ENCODE results near the gene RAB31.
"Not testable (repeated sequence)": the region's sequence is repeated elsewhere in the genome, so short reads cannot be mapped to it uniquely, and the experiment has no call there.

The RAB31 gene

GRCh38 chr18:9764011-9764481 lies 55.9 kb downstream of the RAB31 start:
- DNase-seq: no peak

GRCh38 chr18:9765501-9765900 lies 57.4 kb downstream of the RAB31 start:
- no peak for DNase-seq

DNA sequence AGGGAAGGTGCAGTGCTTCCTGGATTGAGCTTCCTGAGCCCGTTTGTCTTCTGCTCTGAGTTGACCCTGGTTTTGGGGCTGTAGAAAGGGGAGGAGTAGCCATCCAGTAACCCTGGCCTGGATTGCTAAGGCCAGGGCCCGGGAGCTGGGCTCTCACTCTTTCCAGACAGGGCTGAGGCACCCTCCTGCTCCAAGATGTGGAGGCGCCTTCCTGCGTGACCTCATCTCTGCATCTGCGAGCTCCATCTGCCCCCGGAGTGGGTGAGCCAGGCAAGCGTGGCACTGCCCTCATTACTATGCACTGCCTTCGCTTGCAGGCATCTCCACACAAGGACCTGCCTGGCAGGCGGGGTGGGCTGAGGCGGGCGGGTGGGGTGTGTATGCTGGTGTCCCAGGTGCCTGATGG lies 58.0 kb downstream of the RAB31 start:
- DNase-seq: no peak

GRCh38 chr18:9766740-9767139 lies 58.6 kb downstream of the RAB31 start:
- DNase-seq: no peak

- not testable (repeated sequence) for DNase-seq
Measured at GRCh38 chr18:9768071-9768691, 60.1 kb downstream of the RAB31 start.

GRCh38 chr18:9770111-9770510 lies 62.0 kb downstream of the RAB31 start:
- not testable (repeated sequence) for DNase-seq

DNA sequence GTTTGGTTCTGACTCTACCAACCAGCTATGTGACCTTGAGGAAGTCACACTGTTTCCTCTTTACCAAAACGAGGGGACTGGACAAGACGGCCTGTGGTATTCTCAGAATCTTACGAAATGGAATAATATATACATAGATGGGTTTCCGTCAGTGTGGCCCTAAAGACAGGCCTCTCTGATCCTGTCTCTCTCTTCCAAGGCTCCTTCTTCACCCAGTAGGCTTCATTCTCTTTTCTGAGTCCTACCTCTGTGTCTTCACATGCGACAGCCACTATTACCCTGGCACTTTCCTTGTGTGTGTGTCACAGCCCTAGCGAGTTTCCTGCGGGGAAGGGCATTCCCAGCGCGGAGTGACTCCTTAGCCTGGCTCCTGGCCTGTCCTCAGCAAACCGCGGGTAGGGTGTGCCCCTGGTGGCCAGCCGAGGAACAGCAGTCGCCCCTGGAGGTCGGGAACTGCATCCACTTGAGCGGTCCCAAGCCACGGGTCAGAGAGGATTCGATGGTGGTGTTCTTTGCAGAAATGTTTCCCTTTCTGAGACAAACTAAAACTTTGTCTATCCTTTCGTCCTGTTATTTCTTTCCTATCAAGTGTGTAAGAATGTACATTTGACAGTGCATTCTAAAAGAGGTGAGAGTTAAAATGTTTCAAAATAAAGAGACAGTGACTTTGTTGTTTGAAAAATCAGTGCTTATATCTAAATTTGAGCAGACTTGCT lies 63.3 kb downstream of the RAB31 start:
- peak; percentile 79 to 82 for DNase-seq

DNA sequence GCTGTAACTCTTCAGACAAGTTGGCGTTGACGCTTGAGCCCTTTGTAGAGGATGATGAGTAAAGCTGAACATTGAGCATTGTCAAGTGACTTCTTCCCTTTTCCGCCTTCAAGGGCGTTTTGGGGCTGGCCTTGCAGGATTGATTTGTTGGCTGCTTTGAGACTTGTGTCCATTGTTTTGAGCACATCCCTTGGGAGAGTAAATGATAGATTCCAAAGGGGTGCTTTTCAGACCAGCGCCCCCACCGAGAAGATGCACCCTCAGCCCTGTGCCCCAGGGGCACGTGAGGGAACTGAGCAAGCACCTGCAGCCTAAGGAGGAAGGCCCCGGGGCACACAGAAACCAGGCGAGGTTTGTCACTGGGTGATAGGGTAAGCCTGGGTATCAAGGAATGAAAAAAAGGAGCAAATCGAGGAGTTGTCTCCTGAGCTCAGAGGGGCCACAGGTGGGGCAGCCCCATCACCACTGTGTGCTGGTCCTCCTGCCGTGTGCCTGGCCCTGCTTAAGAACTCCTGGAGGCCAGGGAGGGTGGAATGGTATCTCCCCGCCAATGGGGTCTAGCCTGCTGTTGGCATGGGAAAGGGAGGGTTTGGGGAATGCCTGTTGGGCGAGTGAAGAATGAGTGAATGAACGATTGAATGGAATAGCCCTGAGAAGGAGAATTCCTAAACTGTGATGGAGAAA lies 64.0 kb downstream of the RAB31 start:
- no peak for DNase-seq

- no peak for DNase-seq
Measured at GRCh38 chr18:9772847-9773677, 65.0 kb downstream of the RAB31 start.

DNA sequence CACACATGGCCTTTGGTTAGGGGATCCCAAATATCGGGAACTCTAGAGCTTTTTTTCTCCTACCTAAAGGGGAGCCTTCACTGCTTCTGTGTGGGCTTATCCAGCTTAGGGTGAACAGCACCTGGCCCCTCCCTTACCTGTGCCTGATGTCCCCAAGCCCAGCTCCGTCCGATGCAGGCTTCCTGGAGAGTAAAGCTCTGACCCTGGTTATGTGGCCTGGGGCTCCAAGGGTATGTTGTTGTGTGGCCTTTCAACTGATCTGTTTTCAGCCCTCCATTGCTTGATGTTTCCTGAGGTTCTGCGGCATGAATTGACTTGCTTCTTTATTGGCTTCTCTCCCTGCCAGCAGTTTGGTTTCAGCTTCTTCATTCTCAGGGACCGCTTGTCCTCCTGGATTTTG lies 66.0 kb downstream of the RAB31 start:
- no peak for DNase-seq

- DNase-seq: no peak
Measured at GRCh38 chr18:9775178-9775577, 67.1 kb downstream of the RAB31 start.

DNA sequence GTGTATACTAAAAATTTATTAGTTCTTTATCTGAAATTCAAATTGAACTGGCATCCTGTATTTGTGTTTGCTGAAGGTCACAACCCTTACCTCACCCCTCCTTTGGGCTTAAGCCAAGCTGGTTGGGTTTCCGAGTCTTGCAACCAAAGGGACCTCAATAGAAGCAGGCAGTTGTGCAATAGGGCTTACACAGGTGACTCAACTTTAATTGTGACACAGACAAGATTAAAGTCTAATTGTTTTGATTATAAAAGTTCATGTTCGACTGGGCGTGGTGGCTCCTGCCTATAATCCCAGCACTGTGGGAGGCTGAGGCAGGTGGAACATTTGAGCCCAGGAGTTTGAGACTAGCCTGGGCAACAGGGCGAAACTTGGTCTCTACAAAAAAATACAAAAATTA lies 71.5 kb downstream of the RAB31 start:
- no peak for DNase-seq

- DNase-seq: no peak
Measured at GRCh38 chr18:9782073-9782857, 74.2 kb downstream of the RAB31 start.

GRCh38 chr18:9786631-9787030 lies 78.5 kb downstream of the RAB31 start:
- no peak for DNase-seq

DNA sequence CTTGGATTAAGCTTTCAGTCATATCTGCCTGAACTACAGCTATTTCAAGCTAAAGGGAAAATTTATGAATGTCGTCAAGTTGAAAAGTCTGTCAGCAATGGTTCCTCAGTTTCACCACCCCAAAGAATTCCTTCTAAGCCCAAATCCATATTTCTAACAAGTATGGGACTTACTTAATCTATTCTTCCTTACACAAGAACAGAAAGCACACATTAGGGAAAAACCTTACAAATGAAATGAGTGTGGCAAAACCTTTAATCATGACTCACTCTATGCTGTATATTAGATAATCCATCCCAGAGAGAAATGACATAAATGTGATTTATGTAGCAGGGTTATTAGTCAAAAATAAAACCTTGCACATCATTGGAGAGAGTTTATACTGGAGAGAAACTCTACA lies 78.9 kb downstream of the RAB31 start:
- no peak for DNase-seq

GRCh38 chr18:9787712-9788111 lies 79.6 kb downstream of the RAB31 start:
- no peak for DNase-seq

DNA sequence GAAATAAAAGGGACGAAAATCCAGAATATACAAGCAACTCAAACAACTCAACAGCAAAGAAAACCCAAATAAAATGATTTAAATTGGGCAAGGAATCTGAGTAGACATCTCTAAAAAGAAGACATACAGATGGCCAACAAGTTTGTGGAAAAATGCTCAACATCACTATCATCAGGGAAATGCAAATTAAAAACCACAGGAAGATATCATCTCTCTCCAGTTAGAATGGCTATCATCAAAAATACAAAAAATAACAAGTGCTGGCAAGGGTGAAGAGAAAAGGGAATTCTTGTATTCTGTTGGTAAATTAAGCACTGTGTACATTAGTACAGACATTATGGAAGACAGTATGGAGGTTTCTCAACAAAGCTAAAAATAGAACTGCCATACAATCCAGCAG lies 80.0 kb downstream of the RAB31 start:
- DNase-seq: no peak

- no peak for DNase-seq
Measured at GRCh38 chr18:9788860-9789259, 80.8 kb downstream of the RAB31 start.

GRCh38 chr18:9790261-9790660 lies 82.2 kb downstream of the RAB31 start:
- DNase-seq: no peak

DNA sequence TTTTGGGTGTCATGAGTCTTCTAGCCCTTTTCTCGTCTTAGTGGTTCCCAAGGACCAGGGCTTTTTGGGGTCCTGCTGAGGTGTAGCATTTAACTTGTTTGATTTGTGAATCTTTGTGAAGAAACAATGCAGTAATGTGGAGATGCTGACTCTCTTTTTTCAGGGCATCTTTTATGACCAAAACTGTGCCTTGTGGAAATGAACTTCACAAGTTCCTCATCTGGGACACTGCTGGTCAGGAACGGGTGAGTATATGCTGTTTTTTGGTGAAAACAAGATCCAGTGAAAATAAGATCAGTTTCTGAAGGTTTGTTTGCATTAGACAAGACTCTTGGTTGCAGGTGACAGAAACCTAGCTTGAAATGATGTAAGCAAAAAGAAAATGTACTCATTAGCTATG lies 83.9 kb downstream of the RAB31 start:
- no peak for DNase-seq

- DNase-seq: peak; percentile 56 to 65
Measured at GRCh38 chr18:9792565-9793245, 84.6 kb downstream of the RAB31 start.

DNA sequence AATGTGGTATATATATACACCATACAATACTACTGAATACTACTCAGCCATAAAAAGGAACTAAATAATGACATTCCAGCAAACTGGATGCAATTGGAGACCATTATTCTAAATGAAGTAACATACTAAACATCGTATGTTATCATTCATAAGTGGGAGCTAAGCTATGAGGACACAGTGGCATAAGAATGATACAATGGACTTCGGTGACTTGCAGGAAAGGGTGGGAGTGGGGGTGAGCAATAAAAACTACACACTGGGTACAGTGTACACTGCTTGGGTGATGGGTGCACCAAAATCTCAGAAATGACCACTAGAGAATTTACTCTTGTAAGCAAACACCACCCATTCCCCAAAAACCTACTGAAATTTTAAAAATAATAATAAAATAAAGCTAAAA lies 87.9 kb downstream of the RAB31 start:
- DNase-seq: no peak

Measured in activated T-cell treated with anti-CD3 and anti-CD28 coated beads, Interleukin-2, amount 50 U/mL, for 48 hours (primary cell).